Liver (tissue), 9 donors: ENCODE results near the gene HNRNPUL1. TPM values are rescaled to one million over a fixed set of nuclear protein-coding genes. Genes with fewer than 3 reads are reported as not detected.

Experiments
- DNase-seq: peaks from one replicate; pipeline ENCODE4 v3.0.0-alpha.2; 2017; ENCODE audit warnings: low spot score
- H3K27ac ChIP-seq, 2 donors: one replicate each; pipeline ENCODE4 v1.7.0; 2013; ENCODE audit warnings: inconsistent platforms in 2 of 2, low read length in 2 of 2, control low read depth in 1 of 2, low read depth in 1 of 2, mild to moderate bottlenecking in 1 of 2
- H3K27me3 ChIP-seq, 4 donors: one replicate each; pipeline versions ENCODE4 v1.6.1 to v1.7.0; 2013; ENCODE audit warnings: low read length in 3 of 4, inconsistent platforms in 1 of 4, mild to moderate bottlenecking in 1 of 4, moderate library complexity in 1 of 4; ENCODE audit not compliant: control insufficient read depth in 4 of 4, insufficient read depth in 4 of 4
- H3K36me3 ChIP-seq, 4 donors: one replicate each; pipeline versions ENCODE4 v1.6.1 to v1.7.0; 2013; ENCODE audit warnings: low read length in 3 of 4, mild to moderate bottlenecking in 3 of 4, low read depth in 1 of 4, moderate library complexity in 1 of 4; ENCODE audit not compliant: control insufficient read depth in 4 of 4, insufficient read depth in 3 of 4
- H3K4me1 ChIP-seq, 4 donors: one replicate each; pipeline versions ENCODE4 v1.6.1 to v1.7.0; 2013; ENCODE audit warnings: low read length in 3 of 4, mild to moderate bottlenecking in 3 of 4, moderate library complexity in 1 of 4; ENCODE audit not compliant: control insufficient read depth in 4 of 4, insufficient read depth in 4 of 4
- H3K4me3 ChIP-seq, 3 donors: one replicate each; pipeline versions ENCODE4 v1.6.1 to v1.7.0; 2013; ENCODE audit warnings: low read length in 3 of 3, control low read depth in 1 of 3, low read depth in 1 of 3, mild to moderate bottlenecking in 1 of 3
- H3K9ac ChIP-seq, 2 donors: one replicate each; pipeline ENCODE4 v1.7.0; 2013; ENCODE audit warnings: low read length in 2 of 2, mild to moderate bottlenecking in 2 of 2, moderate library complexity in 2 of 2, control low read depth in 1 of 2, low read depth in 1 of 2
- H3K9me3 ChIP-seq, 4 donors: one replicate each; pipeline versions ENCODE4 v1.6.1 to v1.7.0; 2013; ENCODE audit warnings: low read length in 3 of 4; ENCODE audit not compliant: control insufficient read depth in 4 of 4
- EGR1 ChIP-seq, 2 donors: IDR thresholded peaks; 2 replicates each; pipeline ENCODE4 v1.6.1; 2016 to 2018; ENCODE audit warnings: antibody characterized with exemption in 2 of 2, low read depth in 2 of 2
- FOXA1 ChIP-seq: IDR thresholded peaks from 2 replicates; pipeline ENCODE4 v1.6.1; 2016; ENCODE audit warnings: antibody characterized with exemption
- FOXA2 ChIP-seq: IDR thresholded peaks from 2 replicates; pipeline ENCODE4 v1.6.1; 2016; ENCODE audit warnings: antibody characterized with exemption
- GABPA ChIP-seq, 2 donors: IDR thresholded peaks in 1 of 2; conservative IDR thresholded peaks in 1 of 2; 2 replicates each; pipeline ENCODE4 v1.6.1; 2016; ENCODE audit warnings: antibody characterized with exemption in 2 of 2, mild to moderate bottlenecking in 1 of 2, moderate library complexity in 1 of 2
- HNF4A ChIP-seq, 2 donors: conservative IDR thresholded peaks; 2 replicates each; pipeline ENCODE4 v1.6.1; 2016; ENCODE audit warnings: antibody characterized with exemption in 2 of 2, mild to moderate bottlenecking in 2 of 2
- HNF4G ChIP-seq: IDR thresholded peaks from 2 replicates; pipeline ENCODE4 v1.6.1; 2016; ENCODE audit warnings: antibody characterized with exemption
- JUND ChIP-seq, 2 donors: IDR thresholded peaks; 2 replicates each; pipeline ENCODE4 v1.6.1; 2016; ENCODE audit warnings: antibody characterized with exemption in 2 of 2
- NR2F2 ChIP-seq: IDR thresholded peaks from 2 replicates; pipeline ENCODE4 v1.6.1; 2016; ENCODE audit warnings: antibody characterized with exemption
- RAD21 ChIP-seq, 2 donors: IDR thresholded peaks; 2 replicates each; pipeline ENCODE4 v1.6.1; 2016; ENCODE audit warnings: antibody characterized with exemption in 2 of 2, mild to moderate bottlenecking in 2 of 2
- SP1 ChIP-seq: IDR thresholded peaks from 2 replicates; pipeline ENCODE4 v1.6.1; 2018; ENCODE audit warnings: antibody characterized with exemption, mild to moderate bottlenecking
- TAF1 ChIP-seq: conservative IDR thresholded peaks from 2 replicates; pipeline ENCODE4 v1.6.1; 2016; ENCODE audit warnings: antibody characterized with exemption, mild to moderate bottlenecking
- YY1 ChIP-seq: IDR thresholded peaks from 2 replicates; pipeline ENCODE4 v1.6.1; 2016; ENCODE audit warnings: antibody characterized with exemption, mild to moderate bottlenecking
- WGBS: extraction: QIAGEN DNeasy Blood & Tissue Kit; methylation state at CpG from one replicate; pipeline ENCODE4 v1.1.7; 2013; 5-methylcytosine and 5-hydroxymethylcytosine counted together
- polyA plus RNA-seq, 2 donors: library from polyadenylated mRNA; stranded (reverse) in 1 of 2; unstranded in 1 of 2; fragments of 200-250 nt in 1 of 2; fragments of >200 nt in 1 of 2; fragmentation: Nextera tagmentation in 1 of 2; extraction: Ambion mirVana in 1 of 2; gene quantifications; one replicate each; pipeline versions ENCODE4 v1.2.1 to v1.2.3, GENCODE V29; 2013 to 2015
- total RNA-seq, 2 donors: library from RNA; depleted of rRNA; stranded (reverse); fragments of >200 nt; gene quantifications; one replicate each; pipeline ENCODE4 v1.2.3, GENCODE V29; 2014
- TF ChIP-seq, protein P1 (sequence below): fragments of 150-350 bp; IDR thresholded peaks from 2 replicates; pipeline ENCODE4 v1.5.1; 2017; ENCODE audit warnings: improper control_type of control experiment, low read depth, low read length; ENCODE audit not compliant: missing input control
- TF ChIP-seq, protein P2 (sequence below): IDR thresholded peaks from 2 replicates; pipeline ENCODE4 v1.6.1; 2016; ENCODE audit warnings: antibody characterized with exemption, mild to moderate bottlenecking
- TF ChIP-seq, protein P3 (sequence below): IDR thresholded peaks from 2 replicates; pipeline ENCODE4 v1.6.1; 2016; ENCODE audit warnings: antibody characterized with exemption
- TF ChIP-seq, protein P4 (sequence below): IDR thresholded peaks from 2 replicates; pipeline ENCODE4 v1.6.1; 2016; ENCODE audit warnings: antibody characterized with exemption
- donor health status: healthy.
- donor health status: healthy.
- donor health status: healthy.
- donor health status: healthy.
- donor health status: healthy.

The HNRNPUL1 gene
- total and polyA plus RNA-seq, 4 donors, result 34.9 to 80.2 (median 45.7) TPM

- peaks cover 10 to 43% (median 19%) of the 10 kb centered on the region in 4 donors for H3K4me1 ChIP-seq
- WGBS, result 50% methylated on average over 22 of the region's 22 CpGs
- peak overlapping the region; percentile 38 to 80 for H3K27ac ChIP-seq
- H3K4me3 ChIP-seq, result no peak overlapping the region
- DNase-seq, result no peak
- TF ChIP-seq TAF1 (no peak), RAD21 (IDR thresholded peaks at IDR 0.05) (no peak), HNF4A (conservative IDR thresholded peaks at IDR 0.05) (no peak), FOXA2 (no peak)
- TF ChIP-seq, protein P1, sequence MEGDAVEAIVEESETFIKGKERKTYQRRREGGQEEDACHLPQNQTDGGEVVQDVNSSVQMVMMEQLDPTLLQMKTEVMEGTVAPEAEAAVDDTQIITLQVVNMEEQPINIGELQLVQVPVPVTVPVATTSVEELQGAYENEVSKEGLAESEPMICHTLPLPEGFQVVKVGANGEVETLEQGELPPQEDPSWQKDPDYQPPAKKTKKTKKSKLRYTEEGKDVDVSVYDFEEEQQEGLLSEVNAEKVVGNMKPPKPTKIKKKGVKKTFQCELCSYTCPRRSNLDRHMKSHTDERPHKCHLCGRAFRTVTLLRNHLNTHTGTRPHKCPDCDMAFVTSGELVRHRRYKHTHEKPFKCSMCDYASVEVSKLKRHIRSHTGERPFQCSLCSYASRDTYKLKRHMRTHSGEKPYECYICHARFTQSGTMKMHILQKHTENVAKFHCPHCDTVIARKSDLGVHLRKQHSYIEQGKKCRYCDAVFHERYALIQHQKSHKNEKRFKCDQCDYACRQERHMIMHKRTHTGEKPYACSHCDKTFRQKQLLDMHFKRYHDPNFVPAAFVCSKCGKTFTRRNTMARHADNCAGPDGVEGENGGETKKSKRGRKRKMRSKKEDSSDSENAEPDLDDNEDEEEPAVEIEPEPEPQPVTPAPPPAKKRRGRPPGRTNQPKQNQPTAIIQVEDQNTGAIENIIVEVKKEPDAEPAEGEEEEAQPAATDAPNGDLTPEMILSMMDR, result no peak
- peaks cover 0 to 4% (median 0%) of the 10 kb centered on the region in 4 donors for H3K36me3 ChIP-seq
- no peaks in the 10 kb centered on the region for H3K27me3 ChIP-seq
- no peaks in the 10 kb centered on the region for H3K9me3 ChIP-seq
- H3K9ac ChIP-seq, result peak overlapping the region in 1 of 2 donors; percentile 24
Measured at GRCh38 chr19:41328157-41328841, 64.1 kb downstream of the HNRNPUL1 start.

GRCh38 chr19:41328842-41329225 lies 64.7 kb downstream of the HNRNPUL1 start:
- peaks cover 10 to 43% (median 19%) of the 10 kb centered on the region in 4 donors for H3K4me1 ChIP-seq
- DNase-seq, result no peak

More at GRCh38 chr19:41328842-41329225, 64.7 kb downstream of the HNRNPUL1 start:
- no peaks in the 10 kb centered on the region for H3K9me3 ChIP-seq
- peaks cover 0 to 4% (median 0%) of the 10 kb centered on the region in 4 donors for H3K36me3 ChIP-seq
- H3K9ac ChIP-seq, result no peak overlapping the region
- peak overlapping the region; percentile 38 to 80 for H3K27ac ChIP-seq
- H3K4me3 ChIP-seq, result no peak overlapping the region
- no peak for TF ChIP-seq RAD21 (IDR thresholded peaks at IDR 0.05)
- TF ChIP-seq HNF4G, result no peak
- no peak for TF ChIP-seq TAF1
- TF ChIP-seq FOXA2, result no peak
- TF ChIP-seq HNF4A (conservative IDR thresholded peaks at IDR 0.05), result no peak
- TF ChIP-seq, protein P2, sequence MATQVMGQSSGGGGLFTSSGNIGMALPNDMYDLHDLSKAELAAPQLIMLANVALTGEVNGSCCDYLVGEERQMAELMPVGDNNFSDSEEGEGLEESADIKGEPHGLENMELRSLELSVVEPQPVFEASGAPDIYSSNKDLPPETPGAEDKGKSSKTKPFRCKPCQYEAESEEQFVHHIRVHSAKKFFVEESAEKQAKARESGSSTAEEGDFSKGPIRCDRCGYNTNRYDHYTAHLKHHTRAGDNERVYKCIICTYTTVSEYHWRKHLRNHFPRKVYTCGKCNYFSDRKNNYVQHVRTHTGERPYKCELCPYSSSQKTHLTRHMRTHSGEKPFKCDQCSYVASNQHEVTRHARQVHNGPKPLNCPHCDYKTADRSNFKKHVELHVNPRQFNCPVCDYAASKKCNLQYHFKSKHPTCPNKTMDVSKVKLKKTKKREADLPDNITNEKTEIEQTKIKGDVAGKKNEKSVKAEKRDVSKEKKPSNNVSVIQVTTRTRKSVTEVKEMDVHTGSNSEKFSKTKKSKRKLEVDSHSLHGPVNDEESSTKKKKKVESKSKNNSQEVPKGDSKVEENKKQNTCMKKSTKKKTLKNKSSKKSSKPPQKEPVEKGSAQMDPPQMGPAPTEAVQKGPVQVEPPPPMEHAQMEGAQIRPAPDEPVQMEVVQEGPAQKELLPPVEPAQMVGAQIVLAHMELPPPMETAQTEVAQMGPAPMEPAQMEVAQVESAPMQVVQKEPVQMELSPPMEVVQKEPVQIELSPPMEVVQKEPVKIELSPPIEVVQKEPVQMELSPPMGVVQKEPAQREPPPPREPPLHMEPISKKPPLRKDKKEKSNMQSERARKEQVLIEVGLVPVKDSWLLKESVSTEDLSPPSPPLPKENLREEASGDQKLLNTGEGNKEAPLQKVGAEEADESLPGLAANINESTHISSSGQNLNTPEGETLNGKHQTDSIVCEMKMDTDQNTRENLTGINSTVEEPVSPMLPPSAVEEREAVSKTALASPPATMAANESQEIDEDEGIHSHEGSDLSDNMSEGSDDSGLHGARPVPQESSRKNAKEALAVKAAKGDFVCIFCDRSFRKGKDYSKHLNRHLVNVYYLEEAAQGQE, result no peak
- TF ChIP-seq, protein P1, result no peak
- no peak for TF ChIP-seq YY1
- TF ChIP-seq, protein P3, sequence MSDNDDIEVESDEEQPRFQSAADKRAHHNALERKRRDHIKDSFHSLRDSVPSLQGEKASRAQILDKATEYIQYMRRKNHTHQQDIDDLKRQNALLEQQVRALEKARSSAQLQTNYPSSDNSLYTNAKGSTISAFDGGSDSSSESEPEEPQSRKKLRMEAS, result no peak
- TF ChIP-seq, protein P4, sequence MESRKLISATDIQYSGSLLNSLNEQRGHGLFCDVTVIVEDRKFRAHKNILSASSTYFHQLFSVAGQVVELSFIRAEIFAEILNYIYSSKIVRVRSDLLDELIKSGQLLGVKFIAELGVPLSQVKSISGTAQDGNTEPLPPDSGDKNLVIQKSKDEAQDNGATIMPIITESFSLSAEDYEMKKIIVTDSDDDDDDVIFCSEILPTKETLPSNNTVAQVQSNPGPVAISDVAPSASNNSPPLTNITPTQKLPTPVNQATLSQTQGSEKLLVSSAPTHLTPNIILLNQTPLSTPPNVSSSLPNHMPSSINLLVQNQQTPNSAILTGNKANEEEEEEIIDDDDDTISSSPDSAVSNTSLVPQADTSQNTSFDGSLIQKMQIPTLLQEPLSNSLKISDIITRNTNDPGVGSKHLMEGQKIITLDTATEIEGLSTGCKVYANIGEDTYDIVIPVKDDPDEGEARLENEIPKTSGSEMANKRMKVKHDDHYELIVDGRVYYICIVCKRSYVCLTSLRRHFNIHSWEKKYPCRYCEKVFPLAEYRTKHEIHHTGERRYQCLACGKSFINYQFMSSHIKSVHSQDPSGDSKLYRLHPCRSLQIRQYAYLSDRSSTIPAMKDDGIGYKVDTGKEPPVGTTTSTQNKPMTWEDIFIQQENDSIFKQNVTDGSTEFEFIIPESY, result no peak
- no peak for TF ChIP-seq EGR1 (IDR thresholded peaks at IDR 0.05; ENCODE audit: low read depth in 2 of 2)
- no peak for TF ChIP-seq FOXA1
- no peak for TF ChIP-seq GABPA (IDR thresholded peaks at IDR 0.05 in 1 of 2, conservative IDR thresholded peaks at IDR 0.05 in 1 of 2)
- no peak for TF ChIP-seq SP1
- TF ChIP-seq NR2F2, result no peak
- TF ChIP-seq JUND (IDR thresholded peaks at IDR 0.05), result no peak
- H3K27me3 ChIP-seq, result no peaks in the 10 kb centered on the region
- WGBS, result 69% methylated on average over 1 of the region's 1 CpG
